ENCODE results near the gene VASH2.

The VASH2 gene

GRCh38 chr1:212916481-212917133, 33.7 kb upstream of the VASH2 start:
- peak; percentile 24 for DNase-seq (ENCODE audit: low spot score)
- Histone ChIP-seq H3K4me2 (ENCODE audit: insufficient read depth, low read length, poor library complexity, severe bottlenecking) (no peak overlapping the region), H2BK15ac (ENCODE audit: low read length) (no peak overlapping the region), H3K27ac (replicated peaks; ENCODE audit: low read length) (no peak overlapping the region), H2BK120ac (ENCODE audit: low read depth, low read length) (no peak overlapping the region), H3K9ac (ENCODE audit: low read depth, low read length, poor library complexity) (peak overlapping the region; percentile 37), H2AFZ (ENCODE audit: low read length) (peak overlapping the region; percentile 79), H2BK12ac (ENCODE audit: low read length) (no peak overlapping the region), H4K91ac (ENCODE audit: low read depth, low read length, poor library complexity) (no peak overlapping the region), H4K8ac (ENCODE audit: low read depth, low read length) (no peak overlapping the region), H3K4me3 (ENCODE audit: low read length in 2 of 2) (no peak overlapping the region), H3K4ac (ENCODE audit: low read length) (no peak overlapping the region), H3K18ac (ENCODE audit: low read length) (peak overlapping the region; percentile 92), H3K14ac (ENCODE audit: low read length) (no peak overlapping the region), H3K36me3 (replicated peaks in 1 of 2; ENCODE audit: control insufficient read depth in 2 of 2, insufficient read depth in 2 of 2, low read length in 2 of 2) (no peaks in the 10 kb centered on the region), H3K9me3 (replicated peaks in 1 of 2; ENCODE audit: control insufficient read depth in 2 of 2, insufficient read depth in 1 of 2, low read depth in 1 of 2, low read length in 2 of 2) (no peaks in the 10 kb centered on the region), H3K23ac (ENCODE audit: low read depth, low read length, poor library complexity) (peak overlapping the region; percentile 44), H3K27me3 (ENCODE audit: control insufficient read depth in 3 of 3, insufficient read depth in 3 of 3, low read depth in 1 of 3, low read length in 3 of 3) (no peaks in the 10 kb centered on the region), H3K79me1 (ENCODE audit: low read depth, low read length) (no peaks in the 10 kb centered on the region), H2BK5ac (ENCODE audit: low read length) (no peak overlapping the region), H3K4me1 (ENCODE audit: control insufficient read depth in 2 of 2, insufficient read depth in 1 of 2, low read depth in 1 of 2, low read length in 2 of 2) (peaks cover 3 to 9% of the 10 kb centered on the region in 2 donors), H2AK5ac (ENCODE audit: low read depth, low read length) (no peak overlapping the region)
- no CpG with 5 or more reads among the region's 23 CpGs for WGBS, 2 donors (ENCODE audit: extremely low coverage in 2 of 2, insufficient read length in 2 of 2, insufficient replicate concordance in 1 of 2)

GRCh38 chr1:212917134-212917485, 33.2 kb upstream of the VASH2 start:
- H2AK5ac ChIP-seq (ENCODE audit: low read depth, low read length), result no peak overlapping the region
- no peaks in the 10 kb centered on the region for H3K9me3 ChIP-seq (replicated peaks in 1 of 2; ENCODE audit: control insufficient read depth in 2 of 2, insufficient read depth in 1 of 2, low read depth in 1 of 2, low read length in 2 of 2)
- no peak overlapping the region for H3K4me3 ChIP-seq (ENCODE audit: low read length in 2 of 2)
- peak overlapping the region; percentile 44 for H3K23ac ChIP-seq (ENCODE audit: low read depth, low read length, poor library complexity)
- peak overlapping the region; percentile 79 for H2AFZ ChIP-seq (ENCODE audit: low read length)
- H3K18ac ChIP-seq (ENCODE audit: low read length), result peak overlapping the region; percentile 27
- no peak overlapping the region for H2BK12ac ChIP-seq (ENCODE audit: low read length)
- H3K79me1 ChIP-seq (ENCODE audit: low read depth, low read length), result no peaks in the 10 kb centered on the region
- H3K36me3 ChIP-seq (replicated peaks in 1 of 2; ENCODE audit: control insufficient read depth in 2 of 2, insufficient read depth in 2 of 2, low read length in 2 of 2), result no peaks in the 10 kb centered on the region
- no peak overlapping the region for H3K27ac ChIP-seq (replicated peaks; ENCODE audit: low read length)
- no peak overlapping the region for H2BK120ac ChIP-seq (ENCODE audit: low read depth, low read length)
- no peaks in the 10 kb centered on the region for H3K27me3 ChIP-seq (ENCODE audit: control insufficient read depth in 3 of 3, insufficient read depth in 3 of 3, low read depth in 1 of 3, low read length in 3 of 3)
- H2BK5ac ChIP-seq (ENCODE audit: low read length), result no peak overlapping the region
- no peak overlapping the region for H2BK15ac ChIP-seq (ENCODE audit: low read length)
- WGBS, 2 donors (ENCODE audit: extremely low coverage in 2 of 2, insufficient read length in 2 of 2, insufficient replicate concordance in 1 of 2), result no CpG with 5 or more reads among the region's 9 CpGs
- H3K4ac ChIP-seq (ENCODE audit: low read length), result no peak overlapping the region
- H3K4me2 ChIP-seq (ENCODE audit: insufficient read depth, low read length, poor library complexity, severe bottlenecking), result no peak overlapping the region
- peaks cover 3 to 9% of the 10 kb centered on the region in 2 donors for H3K4me1 ChIP-seq (ENCODE audit: control insufficient read depth in 2 of 2, insufficient read depth in 1 of 2, low read depth in 1 of 2, low read length in 2 of 2)
- peak overlapping the region; percentile 37 for H3K9ac ChIP-seq (ENCODE audit: low read depth, low read length, poor library complexity)
- no peak overlapping the region for H4K91ac ChIP-seq (ENCODE audit: low read depth, low read length, poor library complexity)
- H3K14ac ChIP-seq (ENCODE audit: low read length), result no peak overlapping the region
- no peak for DNase-seq (ENCODE audit: low spot score)
- H4K8ac ChIP-seq (ENCODE audit: low read depth, low read length), result no peak overlapping the region

- no CpG with 5 or more reads among the region's 5 CpGs for WGBS, 2 donors (ENCODE audit: extremely low coverage in 2 of 2, insufficient read length in 2 of 2, insufficient replicate concordance in 1 of 2)
- peaks cover 3 to 9% of the 10 kb centered on the region in 2 donors for H3K4me1 ChIP-seq (ENCODE audit: control insufficient read depth in 2 of 2, insufficient read depth in 1 of 2, low read depth in 1 of 2, low read length in 2 of 2)
- H3K4me3 ChIP-seq (ENCODE audit: low read length in 2 of 2), result no peak overlapping the region
- no peak overlapping the region for H3K14ac ChIP-seq (ENCODE audit: low read length)
- no peak overlapping the region for H2BK12ac ChIP-seq (ENCODE audit: low read length)
- no peak overlapping the region for H2BK15ac ChIP-seq (ENCODE audit: low read length)
- no peak overlapping the region for H2BK5ac ChIP-seq (ENCODE audit: low read length)
- H3K79me1 ChIP-seq (ENCODE audit: low read depth, low read length), result no peaks in the 10 kb centered on the region
- H3K18ac ChIP-seq (ENCODE audit: low read length), result peak overlapping the region; percentile 29
- H3K9ac ChIP-seq (ENCODE audit: low read depth, low read length, poor library complexity), result no peak overlapping the region
- H4K91ac ChIP-seq (ENCODE audit: low read depth, low read length, poor library complexity), result no peak overlapping the region
- H3K27ac ChIP-seq (replicated peaks; ENCODE audit: low read length), result no peak overlapping the region
- no peaks in the 10 kb centered on the region for H3K27me3 ChIP-seq (ENCODE audit: control insufficient read depth in 3 of 3, insufficient read depth in 3 of 3, low read depth in 1 of 3, low read length in 3 of 3)
- H3K4me2 ChIP-seq (ENCODE audit: insufficient read depth, low read length, poor library complexity, severe bottlenecking), result no peak overlapping the region
- no peaks in the 10 kb centered on the region for H3K9me3 ChIP-seq (replicated peaks in 1 of 2; ENCODE audit: control insufficient read depth in 2 of 2, insufficient read depth in 1 of 2, low read depth in 1 of 2, low read length in 2 of 2)
- H2AK5ac ChIP-seq (ENCODE audit: low read depth, low read length), result no peak overlapping the region
- no peak overlapping the region for H3K4ac ChIP-seq (ENCODE audit: low read length)
- H4K8ac ChIP-seq (ENCODE audit: low read depth, low read length), result no peak overlapping the region
- H3K36me3 ChIP-seq (replicated peaks in 1 of 2; ENCODE audit: control insufficient read depth in 2 of 2, insufficient read depth in 2 of 2, low read length in 2 of 2), result no peaks in the 10 kb centered on the region
- DNase-seq (ENCODE audit: low spot score), result no peak
- H3K23ac ChIP-seq (ENCODE audit: low read depth, low read length, poor library complexity), result no peak overlapping the region
- no peak overlapping the region for H2BK120ac ChIP-seq (ENCODE audit: low read depth, low read length)
- H2AFZ ChIP-seq (ENCODE audit: low read length), result no peak overlapping the region
Measured at GRCh38 chr1:212917858-212918257, 32.5 kb upstream of the VASH2 start.

DNA sequence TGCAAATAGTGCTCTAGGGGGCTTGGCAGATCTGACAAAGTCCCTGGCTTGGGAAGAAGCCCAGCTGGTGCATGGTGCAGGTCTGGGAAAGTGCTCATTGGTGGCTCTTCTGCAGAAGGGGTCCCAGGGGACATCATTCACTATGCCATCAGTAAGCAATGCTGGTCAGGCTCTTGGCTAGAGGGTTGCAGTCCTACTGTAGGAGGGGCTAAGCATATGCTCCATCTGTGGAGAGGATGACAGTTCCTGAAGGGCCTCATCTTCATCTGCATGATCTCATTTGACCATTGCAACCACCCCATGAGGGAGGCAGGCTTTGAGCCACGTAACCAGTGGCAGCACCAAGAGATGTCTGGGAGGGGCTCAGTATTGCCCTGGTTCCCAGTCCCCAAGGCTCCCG, 31.5 kb upstream of the VASH2 start:
- H3K4me3 ChIP-seq (ENCODE audit: low read length in 2 of 2), result no peak overlapping the region
- no peak overlapping the region for H3K14ac ChIP-seq (ENCODE audit: low read length)
- no peak overlapping the region for H3K27ac ChIP-seq (replicated peaks; ENCODE audit: low read length)
- H2BK15ac ChIP-seq (ENCODE audit: low read length), result no peak overlapping the region
- no peak overlapping the region for H2BK120ac ChIP-seq (ENCODE audit: low read depth, low read length)
- H4K8ac ChIP-seq (ENCODE audit: low read depth, low read length), result no peak overlapping the region
- no peaks in the 10 kb centered on the region for H3K36me3 ChIP-seq (replicated peaks in 1 of 2; ENCODE audit: control insufficient read depth in 2 of 2, insufficient read depth in 2 of 2, low read length in 2 of 2)
- H3K9ac ChIP-seq (ENCODE audit: low read depth, low read length, poor library complexity), result no peak overlapping the region
- no peak overlapping the region for H4K91ac ChIP-seq (ENCODE audit: low read depth, low read length, poor library complexity)
- no peaks in the 10 kb centered on the region for H3K79me1 ChIP-seq (ENCODE audit: low read depth, low read length)
- DNase-seq (ENCODE audit: low spot score), result no peak
- H3K23ac ChIP-seq (ENCODE audit: low read depth, low read length, poor library complexity), result no peak overlapping the region
- no peak overlapping the region for H3K4ac ChIP-seq (ENCODE audit: low read length)
- WGBS, 2 donors (ENCODE audit: extremely low coverage in 2 of 2, insufficient read length in 2 of 2, insufficient replicate concordance in 1 of 2), result no CpG with 5 or more reads among the region's 2 CpGs
- H3K18ac ChIP-seq (ENCODE audit: low read length), result no peak overlapping the region
- no peak overlapping the region for H2AK5ac ChIP-seq (ENCODE audit: low read depth, low read length)
- H3K27me3 ChIP-seq (ENCODE audit: control insufficient read depth in 3 of 3, insufficient read depth in 3 of 3, low read depth in 1 of 3, low read length in 3 of 3), result no peaks in the 10 kb centered on the region
- no peak overlapping the region for H2AFZ ChIP-seq (ENCODE audit: low read length)
- H2BK5ac ChIP-seq (ENCODE audit: low read length), result no peak overlapping the region
- H3K4me1 ChIP-seq (ENCODE audit: control insufficient read depth in 2 of 2, insufficient read depth in 1 of 2, low read depth in 1 of 2, low read length in 2 of 2), result peaks cover 3 to 9% of the 10 kb centered on the region in 2 donors
- H3K4me2 ChIP-seq (ENCODE audit: insufficient read depth, low read length, poor library complexity, severe bottlenecking), result no peak overlapping the region
- no peaks in the 10 kb centered on the region for H3K9me3 ChIP-seq (replicated peaks in 1 of 2; ENCODE audit: control insufficient read depth in 2 of 2, insufficient read depth in 1 of 2, low read depth in 1 of 2, low read length in 2 of 2)
- H2BK12ac ChIP-seq (ENCODE audit: low read length), result no peak overlapping the region

All from neuronal stem cell (in vitro differentiated cells).